Measurements from ENCODE around the gene CD9.

Gene CD9

DNA sequence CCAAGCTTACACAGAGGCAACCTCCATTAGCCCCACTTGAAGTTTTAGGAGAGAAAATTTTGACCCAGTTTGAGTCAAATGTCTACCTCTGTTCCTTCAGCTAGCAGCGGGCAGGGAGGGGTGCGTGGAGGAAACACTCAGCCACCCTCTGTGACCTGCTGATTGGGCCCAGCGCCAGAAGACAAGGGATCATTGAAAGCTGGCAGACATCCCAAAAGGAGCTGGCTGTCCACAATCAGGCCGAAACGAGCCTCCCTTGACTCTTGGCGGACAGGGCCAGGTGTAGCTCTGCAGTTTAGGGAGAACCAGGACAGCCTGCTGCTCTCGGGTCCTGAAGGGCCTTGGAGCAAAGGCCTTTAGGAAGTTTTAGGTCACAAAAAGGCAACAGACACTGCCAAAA, 41.3 kb downstream of the CD9 start:
- no peak for DNase-seq (ENCODE audit: low read depth)

DNA sequence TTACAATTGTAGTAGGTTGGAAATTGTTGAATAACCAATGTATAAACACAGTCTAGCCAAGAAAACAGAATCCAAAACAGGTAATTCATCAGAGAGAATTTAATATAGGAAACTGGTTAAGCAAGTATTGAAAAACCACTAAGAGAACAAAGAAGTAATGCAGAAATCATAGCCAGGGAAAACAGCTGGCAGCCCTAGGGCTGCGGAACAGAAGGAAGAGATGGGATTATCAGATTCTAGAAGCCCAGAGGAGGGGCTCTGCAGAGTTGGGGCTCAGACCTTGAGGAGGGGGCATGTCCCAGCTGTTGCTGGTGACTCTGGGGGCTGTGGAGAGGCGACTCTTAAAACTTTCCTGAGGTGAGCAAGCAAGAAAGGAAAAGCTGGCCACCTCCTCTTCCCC, 49.4 kb downstream of the CD9 start:
- no peak for DNase-seq (ENCODE audit: low read depth)

DNA sequence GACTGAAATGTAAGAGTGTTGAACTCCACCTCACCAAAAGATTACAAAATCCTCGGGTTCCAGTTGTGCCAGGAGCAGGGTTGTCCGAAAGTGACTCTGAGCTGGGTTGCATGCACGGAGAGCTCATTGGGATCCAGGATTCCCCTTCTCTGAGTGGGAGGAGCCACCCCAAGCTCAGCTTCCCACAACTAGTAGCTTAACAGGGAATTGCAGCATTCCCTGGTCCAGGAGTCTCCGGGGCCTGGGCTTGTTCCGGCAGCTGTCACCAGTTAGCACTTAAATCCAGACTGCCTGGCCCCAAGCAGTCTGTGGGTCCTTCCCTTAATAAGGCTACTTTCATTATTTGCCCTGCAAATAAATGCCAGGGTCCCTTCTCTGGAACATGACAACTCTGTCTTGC, 50.1 kb downstream of the CD9 start:
- DNase-seq (ENCODE audit: low read depth), result no peak

DNA sequence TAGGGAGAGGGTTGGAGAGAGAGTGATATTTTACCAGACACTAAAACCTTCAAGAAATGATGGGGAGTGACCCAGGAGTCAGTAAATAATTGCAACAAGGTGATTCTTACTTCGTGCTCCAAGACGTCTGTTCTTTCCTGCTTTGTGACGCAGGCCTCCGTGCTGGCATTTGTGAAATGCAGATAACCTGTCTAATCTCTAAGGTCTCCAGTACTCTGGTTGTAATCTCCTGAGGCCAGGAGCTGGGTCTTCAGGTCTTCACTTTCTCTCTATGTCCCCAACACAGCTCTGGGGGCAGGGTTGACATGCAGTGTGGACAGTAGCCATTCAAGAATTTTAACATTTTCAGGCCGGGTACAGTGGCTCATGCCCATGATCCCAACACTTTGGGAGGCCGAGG, 53.1 kb downstream of the CD9 start:
- DNase-seq (ENCODE audit: low read depth), result no peak

DNA sequence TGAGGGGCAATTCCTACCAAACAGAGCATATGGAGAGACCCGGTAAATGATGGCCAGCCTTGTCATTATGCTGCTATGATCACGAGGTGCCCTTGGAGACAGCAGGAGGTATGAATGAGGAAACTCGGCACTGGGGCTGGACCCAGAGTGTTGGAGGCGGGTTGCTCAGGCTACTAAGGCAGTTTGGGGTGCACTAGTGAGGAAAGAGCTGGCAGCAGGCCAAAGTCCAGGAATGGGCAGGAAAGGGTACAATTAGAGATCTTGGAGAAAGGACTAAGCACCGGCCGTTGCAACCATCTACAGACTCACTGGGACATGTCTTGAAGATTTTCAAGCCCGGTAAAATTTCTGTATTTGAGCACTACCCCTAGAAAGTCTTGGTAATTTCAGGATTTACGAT, 54.3 kb downstream of the CD9 start:
- DNase-seq (ENCODE audit: low read depth), result no peak

DNA sequence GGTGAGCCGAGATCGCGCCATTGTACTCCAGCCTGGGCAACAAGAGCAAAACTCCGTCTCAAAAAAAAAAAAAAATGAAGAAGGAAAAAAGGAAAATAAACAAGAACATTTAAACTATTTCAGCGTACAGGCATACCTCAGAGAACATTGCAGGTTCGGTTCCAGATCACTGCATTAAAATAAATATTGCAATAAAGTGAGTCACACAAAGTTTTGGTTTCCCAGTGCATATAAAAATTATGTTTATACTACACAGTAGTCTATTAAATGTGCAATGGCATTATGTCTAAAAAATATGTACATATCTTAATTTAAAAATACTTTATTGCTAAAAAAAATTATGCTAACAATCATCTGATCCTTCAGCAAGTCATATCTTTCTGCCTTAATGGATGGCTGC, 56.8 kb downstream of the CD9 start:
- no peak for DNase-seq (ENCODE audit: low read depth)

DNA sequence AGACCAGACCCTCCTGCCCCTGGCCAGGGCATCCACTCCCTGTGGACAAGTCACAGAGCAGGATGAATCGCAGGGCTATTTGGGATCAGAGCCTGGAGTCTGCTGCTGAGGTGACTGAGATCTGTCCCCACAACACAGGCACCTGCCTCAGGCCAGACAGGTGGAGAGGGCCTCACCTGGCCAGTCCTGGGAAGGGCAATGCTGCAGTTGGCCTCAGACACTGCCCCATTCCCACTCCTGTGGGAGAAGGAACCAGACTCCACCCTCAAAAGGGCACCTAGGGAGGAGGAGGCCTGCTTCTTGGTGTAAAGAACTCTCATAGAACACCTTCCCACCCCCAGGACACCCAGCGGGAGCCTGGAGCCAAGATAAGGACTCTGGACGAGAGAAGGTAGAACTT, 62.0 kb downstream of the CD9 start:
- DNase-seq (ENCODE audit: low read depth), result no peak

DNA sequence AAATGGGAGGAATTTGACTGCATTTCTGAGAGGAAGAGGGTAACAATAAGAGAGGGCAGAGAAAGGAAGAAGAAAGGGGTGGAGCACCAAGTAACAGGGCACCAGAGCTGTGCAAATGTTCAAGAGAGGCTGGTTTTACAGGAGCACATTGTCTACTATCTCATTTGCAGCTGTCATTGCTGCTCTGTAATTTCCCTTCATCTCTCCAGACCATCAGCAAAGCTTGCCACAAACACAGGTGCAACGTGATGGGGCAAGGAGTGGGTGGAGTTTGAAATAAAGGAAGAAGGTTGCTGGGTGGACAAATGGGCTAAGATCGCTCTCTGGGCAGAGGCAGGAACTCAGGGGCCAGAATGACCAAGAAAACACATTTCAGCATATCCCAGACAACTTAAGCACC, 62.4 kb downstream of the CD9 start:
- no peak for DNase-seq (ENCODE audit: low read depth)

DNA sequence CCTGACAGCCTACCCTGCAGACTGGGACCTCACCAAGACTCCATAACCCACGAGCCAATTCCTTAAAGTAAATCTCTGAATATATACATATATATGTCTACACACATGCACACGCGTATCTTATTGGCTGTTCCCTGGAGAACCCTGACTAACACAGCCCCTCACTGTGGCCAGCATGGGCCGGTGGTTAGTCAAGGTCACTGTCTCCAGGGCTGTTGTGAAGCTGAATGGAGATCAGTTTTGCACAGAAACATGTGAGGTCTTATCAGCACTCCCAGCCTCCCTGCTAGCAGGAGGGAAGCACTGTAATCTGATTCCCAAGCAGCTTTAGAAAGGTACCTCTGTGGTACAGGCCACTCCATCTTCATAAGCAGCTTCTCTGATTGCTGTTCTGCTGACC, 63.7 kb downstream of the CD9 start:
- no peak for DNase-seq (ENCODE audit: low read depth)

DNA sequence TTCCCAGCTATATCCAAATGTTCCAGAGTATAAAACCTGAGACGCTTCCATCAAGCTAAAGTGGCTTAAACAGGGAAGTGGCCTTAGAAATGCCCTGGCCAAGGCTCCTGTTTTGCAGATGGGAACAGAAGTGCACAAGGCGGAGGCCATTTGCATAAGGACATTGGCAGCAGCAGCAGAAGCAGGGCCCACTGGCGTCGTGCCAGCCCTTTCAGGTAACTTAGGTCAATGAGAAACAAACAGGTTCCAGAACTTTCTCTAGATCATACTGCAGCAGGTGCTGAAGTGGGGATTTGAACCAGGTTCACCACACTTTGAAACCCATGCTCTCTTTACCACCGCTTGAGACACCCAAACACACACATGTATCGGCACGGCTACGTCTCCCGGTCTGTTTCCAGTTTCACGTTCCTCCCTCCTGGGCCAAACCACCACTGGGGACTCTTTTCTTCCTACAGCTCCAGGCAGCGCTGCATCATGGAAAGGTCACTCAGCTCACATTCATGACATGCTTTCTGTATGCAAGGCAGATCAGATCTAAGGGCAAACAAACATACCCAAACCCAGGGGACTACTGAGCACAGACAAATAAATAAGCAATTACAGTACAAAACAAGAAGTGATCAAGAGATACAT, 64.3 kb downstream of the CD9 start:
- DNase-seq (ENCODE audit: low read depth), result no peak

DNA sequence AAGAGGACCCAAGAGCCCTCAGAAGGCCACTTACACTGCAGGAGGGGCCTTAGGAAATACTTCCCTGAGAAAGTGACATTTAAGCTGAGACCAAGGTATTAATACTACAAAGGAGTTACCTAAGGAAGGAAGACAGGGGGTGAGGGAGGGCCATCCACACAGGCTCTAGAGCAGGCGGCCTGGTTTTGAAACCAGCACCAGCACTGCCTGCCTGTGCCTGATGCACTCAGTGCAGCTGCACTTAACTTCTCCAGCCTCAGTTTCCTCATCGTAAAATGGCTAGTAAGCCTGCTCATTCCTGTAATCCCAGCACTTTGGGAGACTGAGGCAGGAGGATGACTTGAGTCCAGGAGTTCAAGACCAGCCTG, 64.8 kb downstream of the CD9 start:
- no peak for DNase-seq (ENCODE audit: low read depth)

DNA sequence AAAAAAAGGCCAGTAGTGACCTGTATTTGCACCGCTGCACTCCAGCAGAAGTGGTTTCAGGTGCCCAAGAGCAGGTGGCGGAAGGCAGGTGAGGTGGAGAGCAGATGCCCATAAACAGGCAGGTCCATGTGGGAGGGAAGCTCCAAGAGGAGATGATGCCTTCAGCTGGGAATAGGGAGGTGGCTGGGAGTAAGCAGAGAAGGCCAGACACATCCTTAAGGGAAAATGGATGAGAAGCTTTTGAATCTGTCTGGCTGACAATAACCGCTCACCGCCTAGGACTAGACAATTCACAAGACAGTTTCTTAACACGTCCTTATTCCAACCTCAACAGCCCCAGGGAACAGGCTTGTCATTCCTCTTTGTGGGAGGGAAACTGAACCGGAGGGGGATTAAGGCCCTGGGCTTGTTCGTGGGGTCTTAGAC, 66.4 kb downstream of the CD9 start:
- no peak for DNase-seq (ENCODE audit: low read depth)

DNA sequence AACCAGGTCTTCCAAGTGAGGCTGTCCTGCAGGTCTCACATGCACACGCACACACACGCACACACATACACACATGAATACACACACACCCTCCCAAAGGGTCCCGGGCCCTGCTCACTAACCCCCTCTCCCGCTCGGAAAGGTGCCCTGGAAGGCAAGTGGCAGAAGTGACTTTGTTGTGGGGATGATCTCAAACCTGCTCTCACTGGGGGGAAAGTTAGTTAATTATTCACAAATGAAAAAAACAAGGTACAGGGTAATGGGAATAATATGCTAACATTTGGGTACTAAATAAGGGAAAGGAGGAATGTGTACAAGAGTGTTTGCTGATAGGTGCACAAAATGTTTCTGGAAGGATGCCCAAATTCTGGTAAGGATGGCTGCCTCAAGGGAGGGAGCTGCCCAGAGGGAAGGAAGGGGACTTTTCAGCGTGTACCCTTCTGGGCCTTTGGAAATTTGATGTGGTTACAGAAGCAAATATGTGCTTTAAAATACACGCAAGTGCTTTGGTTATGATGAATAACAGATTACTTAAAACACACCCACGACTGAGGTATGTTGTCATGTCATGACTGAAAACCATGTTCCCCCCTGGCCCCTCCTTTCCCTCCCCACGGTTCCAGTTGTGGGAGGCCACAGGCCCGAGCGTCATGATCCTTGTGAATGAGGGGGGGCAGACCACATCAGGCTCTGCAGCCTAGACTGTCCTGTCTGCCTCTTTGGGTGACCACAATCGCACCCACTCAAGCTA, 66.9 kb downstream of the CD9 start:
- DNase-seq (ENCODE audit: low read depth), result no peak

DNA sequence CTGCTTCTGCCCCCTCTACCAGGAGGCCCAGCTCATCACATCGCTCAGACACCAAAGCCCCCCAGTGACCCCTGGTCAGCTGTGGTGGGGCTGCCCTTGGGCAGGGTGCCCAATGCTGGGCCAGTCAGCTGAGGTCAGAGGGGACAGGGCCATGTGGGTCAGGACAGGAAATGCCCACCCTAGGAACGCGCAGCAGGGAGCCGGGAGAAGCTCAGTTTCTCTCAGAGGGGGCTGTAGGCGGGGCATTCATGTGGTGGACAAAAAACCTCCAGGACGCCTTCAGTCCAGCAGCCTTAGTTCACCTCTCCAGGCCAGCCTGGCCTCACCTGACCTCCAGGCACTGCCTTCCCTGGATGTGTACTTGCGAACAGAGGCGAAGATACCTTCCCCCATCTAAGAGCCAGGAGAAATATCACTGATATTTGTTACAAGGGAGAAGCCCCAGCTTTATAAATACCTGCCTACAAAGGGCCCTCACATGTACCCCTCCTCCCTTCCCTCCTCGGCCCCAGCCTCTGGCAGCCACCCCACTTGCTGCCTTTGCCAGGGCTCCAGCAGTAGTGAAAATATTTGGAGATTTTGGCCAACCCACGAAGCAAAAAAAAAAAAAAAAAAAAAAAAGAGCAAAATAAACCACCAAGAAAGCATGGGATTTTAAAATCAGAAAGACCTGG, 68.4 kb downstream of the CD9 start:
- DNase-seq (ENCODE audit: low read depth), result no peak

DNA sequence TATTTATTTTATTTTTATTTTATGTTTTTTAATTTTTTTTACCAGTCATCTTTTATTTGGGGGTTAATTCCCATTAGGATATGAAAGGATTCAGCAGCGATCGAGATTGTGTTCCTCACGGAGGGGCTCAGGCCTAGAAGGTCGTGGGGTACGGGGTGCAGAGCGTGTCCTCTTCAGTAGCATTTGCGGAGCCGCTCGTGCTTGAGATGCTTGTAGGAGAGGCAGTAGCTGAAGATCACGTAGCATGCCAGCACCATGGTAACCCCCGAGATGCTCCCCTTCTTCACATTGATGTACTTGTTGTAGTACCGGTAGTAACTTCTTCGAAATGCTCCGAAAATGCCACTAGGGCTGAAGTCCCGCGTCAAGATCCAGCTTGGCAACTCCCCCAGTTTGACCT, 69.8 kb downstream of the CD9 start:
- DNase-seq (ENCODE audit: low read depth), result no peak

DNA sequence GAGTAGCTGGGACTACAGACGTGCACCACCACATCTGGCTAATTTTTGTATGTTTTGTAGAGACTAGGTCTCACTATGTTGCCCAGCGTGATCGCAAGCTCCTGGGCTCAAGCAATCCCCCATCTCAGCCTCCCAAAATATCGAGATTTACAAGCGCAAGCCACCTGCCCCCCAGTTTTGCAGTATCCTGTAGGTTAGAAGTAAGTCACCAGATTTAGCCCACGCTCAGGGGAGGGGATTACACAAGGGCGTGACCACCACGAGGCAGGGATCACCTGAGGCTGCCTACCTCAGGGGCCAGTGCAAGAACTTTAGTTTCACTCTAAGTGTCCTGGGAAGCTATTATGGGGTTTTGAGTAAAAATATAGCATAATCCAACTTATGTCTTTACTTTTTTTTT, 71.1 kb downstream of the CD9 start:
- no peak for DNase-seq (ENCODE audit: low read depth)

DNA sequence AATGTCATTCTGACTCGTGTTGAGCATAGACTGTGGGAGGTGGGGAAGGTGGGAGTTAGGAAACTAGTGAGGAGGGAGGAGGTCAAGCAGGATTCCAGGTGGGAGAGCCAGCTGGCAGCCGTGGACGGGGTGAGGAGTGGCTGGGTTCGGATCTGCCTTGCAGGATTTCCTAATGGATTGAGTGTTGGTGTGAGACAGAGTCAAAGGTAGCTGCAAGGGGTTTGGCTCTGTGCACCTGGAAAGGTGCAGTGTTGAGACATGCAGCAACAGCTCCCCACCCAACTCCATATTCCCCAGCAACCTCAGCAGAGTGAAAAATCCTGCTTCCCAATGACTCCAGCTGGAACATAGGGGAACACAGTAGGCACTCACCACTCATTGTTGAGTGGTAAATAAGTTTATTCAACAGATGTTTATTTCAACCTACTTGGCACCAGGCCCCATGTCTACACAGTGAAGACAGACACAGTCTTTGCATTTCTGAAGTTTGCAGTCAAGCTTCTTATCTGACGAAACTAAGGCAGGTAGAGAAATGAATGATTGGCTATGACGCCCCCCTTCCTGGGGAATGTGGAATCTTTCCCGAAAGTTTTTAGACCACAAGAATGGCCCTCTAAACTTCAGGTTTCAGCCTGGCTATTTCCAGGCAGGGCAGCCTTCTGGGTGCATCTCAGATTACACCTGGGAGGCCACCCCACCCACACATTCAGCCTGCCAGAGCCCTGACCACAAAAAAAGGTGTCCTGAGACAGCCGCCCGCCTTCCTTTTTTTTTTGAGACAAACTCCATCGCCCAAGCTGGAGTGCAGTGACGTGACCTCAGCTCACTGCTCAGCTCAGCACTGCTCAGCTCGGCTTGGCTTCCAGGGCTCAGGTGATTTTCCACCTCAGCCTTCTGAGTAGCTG, 72.4 kb downstream of the CD9 start:
- DNase-seq (ENCODE audit: low read depth), result no peak

DNA sequence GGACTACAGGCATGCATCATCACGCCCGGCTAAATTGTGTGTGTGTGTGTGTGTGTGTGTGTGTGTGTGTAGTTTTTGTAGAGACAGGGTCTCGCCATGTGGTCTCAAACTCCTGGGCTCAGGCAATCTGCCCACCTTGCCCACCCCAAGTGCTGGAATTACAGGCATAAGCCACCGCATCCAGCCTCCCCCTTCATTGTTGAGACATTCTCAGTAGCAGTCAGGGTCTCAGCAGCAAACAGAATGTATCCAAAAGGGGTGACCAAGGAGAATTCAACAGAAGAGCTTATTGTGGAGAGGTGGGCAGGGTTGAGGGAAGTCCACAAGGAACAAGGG, 73.0 kb downstream of the CD9 start:
- no peak for DNase-seq (ENCODE audit: low read depth)

DNA sequence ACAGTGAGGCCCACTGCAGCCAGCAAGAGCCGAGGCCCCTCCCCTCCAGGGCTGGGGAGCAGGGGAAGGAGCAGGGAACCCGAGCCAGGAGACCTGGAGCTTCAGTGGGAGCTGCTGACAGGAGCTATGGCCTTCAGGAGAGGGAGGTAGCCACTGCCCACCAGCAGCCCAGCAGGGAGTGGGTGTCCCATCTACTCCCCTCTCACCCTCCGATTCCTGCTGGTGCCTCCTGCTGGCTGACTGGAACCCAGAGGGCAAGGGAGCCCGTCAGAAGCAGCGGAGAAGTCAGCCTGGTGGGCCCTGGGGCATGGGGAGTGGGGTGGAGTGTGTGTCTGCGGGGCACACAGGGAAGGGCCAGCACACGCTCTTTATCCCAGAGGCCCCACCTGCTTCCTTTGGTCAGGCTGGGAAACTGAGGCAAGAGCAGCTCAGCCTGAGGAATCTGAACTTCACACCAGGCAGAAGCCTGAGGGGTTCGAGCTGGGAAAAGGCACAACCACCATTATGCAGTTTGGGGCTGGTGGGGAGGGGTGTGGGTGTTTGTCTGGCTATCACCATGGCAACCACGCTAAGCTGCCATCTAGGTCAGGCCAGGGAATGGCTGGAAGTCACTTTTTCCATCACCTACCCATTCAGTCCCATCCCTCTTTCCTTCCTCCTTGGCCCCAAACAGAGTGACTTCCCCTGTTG, 73.5 kb downstream of the CD9 start:
- no peak for DNase-seq (ENCODE audit: low read depth)

DNA sequence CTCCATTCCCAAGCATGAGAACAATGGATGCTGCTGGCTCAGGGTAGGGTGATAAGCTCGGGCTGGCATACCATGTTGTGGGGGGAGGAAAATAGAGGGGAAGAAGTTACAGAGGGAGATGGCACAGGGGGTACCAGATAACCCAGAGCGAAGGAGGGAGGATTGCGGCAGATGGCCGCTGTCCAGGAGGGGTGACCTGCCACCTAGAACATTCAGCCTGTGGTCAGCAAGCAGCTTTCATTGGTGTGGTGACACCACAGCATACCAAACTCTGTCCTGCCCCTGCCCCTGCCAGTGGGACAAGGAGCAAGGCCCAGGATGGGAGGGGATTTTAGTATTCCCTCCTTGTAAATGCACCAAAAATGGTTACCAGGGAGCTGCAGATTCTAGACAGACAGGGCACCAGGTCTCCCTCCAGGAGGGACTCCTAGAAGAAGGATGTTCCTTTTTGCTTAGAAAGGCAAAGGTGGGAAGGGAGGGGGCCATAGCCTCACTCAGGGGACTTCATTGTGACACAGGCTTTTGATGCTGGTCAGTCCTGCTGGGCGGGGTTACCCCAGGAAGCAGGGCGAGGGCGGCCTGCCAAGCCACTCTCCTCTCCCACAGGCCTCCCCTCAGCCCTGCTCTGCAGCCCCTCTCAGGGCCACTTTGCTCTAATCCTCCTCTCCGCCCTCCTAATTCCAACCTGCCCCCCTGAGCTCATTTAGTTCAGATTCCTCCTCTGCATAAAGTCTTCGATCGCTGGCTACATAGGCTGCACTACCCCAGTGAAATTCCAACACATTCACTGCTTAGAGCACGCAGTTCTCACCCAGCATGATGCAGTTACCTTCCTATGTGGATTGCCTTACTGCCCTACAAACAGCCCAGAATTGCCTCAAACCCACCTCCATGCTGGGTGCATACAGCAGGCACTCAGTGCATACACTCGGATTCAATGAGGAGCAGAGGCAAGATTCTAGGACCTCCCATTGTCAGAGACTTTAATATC, 74.3 kb downstream of the CD9 start:
- DNase-seq (ENCODE audit: low read depth), result no peak

Data from ELR (cell line).